ENCODE data around the gene CBFA2T3.
"Not testable (repeated sequence)": the region's sequence is repeated elsewhere in the genome, so short reads cannot be mapped to it uniquely, and the experiment has no call there.

The CBFA2T3 gene

DNA sequence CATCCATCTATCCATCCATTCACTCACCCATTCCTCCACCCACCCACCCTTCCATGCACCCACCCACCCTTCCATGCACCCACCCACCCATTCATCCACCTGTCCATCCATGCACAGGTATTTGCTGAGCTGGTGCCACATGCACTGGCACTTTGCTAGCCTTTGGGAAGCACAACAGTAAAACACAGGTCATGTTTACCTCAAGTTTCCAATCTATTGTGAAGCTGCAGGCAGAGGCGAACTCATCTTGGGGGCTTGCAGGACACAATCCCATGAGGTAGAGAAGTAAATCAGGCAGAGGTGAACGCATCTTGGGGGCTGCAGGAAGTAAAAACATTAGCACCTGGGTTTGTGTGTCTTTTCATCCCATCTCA is 35.6 kb upstream of the CBFA2T3 start:
- no peak for DNase-seq

DNA sequence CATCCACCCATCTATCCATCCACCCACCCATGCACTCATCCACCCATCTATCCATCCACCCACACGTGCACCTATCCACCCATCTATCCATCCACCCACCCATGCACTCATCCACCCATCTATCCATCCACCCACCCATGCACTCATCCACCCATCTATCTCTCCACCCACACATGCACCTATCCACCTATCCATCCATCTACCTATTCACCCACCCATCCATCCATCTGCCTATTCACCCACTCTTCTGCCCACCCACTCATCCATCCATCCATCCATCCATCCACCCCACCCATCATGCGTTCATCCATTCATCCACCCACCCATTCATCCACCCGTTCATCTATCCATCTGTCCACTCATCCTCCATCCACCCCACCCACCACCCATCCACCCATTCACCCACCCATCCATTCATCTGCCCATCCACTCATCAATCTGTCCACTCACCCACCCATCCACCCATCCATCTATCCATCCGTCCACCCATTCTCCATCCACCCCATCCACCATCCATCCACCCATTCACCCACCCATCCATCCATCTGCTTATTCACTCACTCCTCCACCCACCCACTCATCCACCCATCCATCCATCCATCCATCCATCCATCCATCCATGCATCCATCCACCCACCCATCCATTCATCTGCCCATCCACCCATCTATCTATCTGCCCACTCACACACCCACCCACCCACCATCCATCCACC is 35.1 kb upstream of the CBFA2T3 start:
- DNase-seq = no peak

DNA sequence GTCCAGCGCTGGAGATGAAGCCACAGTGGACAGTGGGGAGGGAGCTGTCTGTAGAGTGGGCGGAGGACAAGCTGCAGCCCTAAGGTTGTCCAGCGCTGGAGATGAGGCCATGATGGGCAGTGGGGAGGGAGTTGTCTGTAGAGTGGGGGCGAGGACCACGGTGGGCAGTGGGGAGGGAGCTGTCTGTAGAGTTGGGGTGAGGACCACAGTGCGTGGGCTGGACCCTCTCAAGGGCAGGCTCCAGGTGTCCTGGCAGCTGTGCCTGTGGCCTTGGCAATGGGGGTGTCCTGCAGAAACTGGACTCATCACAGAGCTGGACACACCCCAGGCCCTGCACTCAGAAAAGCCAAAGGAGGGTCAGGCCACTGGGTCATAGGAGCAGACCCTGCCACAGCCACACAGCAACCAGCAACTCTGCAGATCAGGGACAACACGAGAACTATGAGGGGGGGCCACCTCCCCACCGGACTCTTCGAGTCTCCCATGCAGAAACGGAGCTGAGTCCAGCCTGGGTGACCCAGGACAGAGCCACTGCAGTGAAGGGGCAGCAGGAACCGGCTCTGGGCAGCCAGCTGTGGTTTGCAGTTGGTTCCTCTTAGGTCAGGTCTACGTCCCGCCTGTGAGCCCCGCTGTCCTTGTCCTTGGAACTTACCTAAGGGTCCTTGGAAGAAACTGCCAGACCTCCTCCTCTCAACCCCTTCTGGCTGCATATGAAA is 33.4 kb upstream of the CBFA2T3 start:
- DNase-seq = no peak

DNA sequence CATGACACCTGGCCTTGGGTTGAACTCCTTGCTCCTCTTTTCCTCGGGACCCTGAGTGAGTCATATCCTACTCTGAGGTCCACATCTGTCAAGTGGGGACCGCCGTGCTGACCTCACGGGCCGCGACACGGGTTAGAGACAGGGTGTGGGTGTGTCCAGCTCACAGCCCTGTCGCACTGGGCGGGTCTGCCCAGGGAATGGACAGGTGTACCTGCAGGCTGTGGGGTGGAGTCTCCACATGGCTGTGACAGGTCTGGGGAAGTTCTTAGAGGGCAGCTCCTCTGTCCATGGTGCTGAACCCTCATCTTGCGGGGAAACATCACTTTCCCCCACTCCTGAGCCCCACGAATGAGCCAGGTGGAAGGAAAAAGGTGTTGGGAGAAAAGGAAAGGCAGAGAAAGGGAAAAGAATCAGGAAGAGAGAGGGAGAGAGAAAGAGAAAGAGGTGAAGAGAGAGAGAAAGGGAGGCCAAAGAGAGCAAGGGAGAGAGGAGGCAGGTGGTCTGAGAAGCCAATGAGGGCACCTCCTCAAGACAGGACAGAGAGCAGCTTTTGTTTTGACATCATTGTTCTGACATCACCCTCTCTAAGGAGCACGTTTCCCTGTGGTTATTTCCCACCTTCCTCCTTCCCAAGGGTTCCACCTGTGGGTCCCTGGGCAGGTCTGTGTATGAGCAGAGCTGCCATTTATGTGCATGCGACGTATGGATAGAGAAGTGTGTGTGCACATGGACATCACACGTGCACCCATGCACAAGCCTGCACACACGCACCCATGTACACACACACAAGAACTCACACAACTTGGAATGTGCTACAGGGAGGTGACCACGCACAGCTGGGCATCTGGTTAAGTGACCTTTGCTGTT is 32.6 kb upstream of the CBFA2T3 start:
- no peak for DNase-seq

DNA sequence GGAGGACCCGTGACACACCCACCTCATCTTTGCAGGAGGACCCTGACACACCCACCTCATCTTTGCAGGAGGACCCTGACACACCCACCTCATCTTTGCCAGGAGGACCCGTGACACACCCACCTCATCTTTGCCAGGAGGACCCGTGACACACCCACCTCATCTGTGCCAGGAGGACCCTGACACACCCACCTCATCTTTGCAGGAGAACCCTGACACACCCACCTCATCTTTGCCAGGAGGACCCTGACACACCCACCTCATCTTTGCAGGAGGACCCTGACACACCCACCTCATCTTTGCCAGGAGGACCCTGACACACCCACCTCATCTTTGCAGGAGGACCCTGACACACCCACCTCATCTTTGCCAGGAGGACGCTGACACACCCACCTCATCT is 31.8 kb upstream of the CBFA2T3 start:
- DNase-seq = not testable (repeated sequence)

DNA sequence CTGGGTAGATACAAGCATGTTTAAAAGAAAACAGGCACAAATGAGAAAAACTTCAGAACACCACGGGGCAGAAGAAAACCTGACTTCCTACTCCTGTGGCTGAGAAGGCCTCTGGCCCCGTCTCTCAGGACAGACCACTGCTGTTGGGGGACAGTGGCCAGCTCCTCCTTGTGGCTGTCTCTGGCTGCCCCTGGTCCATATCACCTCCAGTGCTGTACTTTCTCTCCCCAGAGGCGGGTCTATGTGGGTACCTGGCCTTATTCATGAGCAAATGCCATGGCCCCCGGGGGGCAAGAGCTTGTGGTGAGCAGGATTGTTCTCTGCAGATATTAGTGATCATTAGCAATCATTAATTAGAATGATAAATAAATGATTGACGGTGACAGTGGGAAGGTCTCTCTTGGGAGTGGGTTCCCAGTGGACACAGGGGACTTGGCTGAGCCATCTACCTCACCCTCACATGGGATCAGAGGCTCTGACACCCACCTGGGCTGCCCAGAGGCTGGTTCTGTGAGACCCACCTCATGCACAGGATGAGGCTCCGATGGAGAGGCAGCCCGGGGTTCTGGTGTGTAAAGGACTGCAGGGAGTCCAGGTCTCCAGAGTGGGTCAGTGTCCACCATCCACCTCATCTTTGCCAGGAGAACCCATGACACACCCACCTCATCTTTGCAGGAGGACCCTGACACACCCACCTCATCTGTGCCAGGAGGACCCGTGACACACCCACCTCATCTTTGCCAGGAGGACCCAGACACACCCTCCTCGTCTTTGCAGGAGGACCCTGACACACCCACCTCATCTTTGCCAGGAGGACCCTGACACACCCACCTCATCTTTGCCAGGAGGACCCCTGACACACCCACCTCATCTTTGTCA is 30.6 kb upstream of the CBFA2T3 start:
- DNase-seq = no peak

DNA sequence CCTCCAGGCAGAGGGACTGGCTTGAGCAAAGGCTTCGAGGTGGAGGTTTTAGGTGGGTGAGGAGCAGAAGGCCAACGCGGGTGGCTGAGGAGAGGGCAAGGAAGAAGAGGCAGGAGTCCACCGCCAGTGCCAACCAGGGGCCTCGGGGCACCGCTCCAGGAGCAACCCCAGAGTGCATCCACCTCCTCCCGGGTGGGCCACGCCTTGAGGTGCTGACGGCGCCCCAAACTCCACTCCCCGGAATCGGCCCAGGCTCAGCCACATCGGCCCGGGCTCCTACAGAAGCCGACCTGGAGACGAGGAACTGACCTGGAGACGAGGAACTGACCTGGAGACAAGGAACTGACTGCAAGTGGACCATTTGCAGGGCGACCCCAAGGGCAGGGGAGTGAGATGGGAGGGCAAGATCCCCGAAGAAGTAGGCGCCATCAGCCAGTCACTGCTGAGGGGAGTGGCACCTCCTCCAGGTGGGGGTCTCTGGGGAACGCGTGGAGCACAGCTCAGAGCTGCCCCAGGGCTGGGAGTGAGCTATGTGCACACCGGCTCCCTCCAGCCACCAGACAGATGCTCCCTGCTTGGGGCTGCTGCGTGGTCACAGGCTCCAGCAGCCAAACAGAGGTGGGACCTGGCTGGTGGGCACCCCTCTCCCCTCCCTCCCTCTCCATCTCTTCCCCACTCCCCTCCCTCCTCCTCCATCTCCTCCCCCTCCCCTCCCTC is 29.2 kb upstream of the CBFA2T3 start:
- DNase-seq = no peak

DNA sequence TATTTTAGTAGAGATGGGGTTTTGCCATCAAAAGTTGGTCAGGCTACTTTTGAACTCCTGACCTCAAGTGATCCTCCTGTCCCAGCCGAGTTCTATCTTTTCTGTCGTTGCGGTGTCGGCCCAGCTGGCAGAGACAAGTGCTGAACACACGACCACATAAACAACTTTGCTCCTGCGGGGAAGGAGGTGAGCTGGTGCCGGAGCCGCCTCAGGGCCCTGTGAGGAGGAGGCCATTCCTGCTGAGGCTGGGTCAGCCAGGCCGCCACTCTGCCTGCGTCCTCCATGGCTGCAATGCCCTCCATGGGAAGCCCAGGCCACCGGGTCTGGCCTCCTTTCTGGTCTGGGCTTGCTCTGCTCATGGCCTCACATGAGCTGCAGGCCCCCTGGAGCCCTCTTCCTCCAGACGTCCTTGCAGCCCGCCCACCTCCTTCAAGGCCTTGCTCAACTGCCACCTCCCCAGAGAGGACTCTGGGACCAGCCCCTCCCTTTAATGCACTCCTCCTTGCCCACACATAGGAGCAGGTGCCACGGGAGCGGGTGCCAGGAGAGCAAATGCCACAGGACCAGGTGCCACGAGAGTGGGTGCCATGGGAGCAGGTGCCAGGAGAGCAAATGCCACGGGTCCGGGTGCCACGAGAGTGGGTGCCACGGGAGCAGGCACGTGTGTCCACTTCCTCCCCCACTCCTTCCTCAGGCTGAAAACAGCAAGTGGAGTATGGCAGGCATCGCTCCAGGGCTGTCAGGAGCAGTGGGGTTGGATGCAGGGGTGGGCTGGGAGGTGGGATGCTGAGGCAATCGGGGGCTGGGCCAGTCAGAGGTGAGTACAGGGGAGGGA is 28.4 kb upstream of the CBFA2T3 start:
- DNase-seq = no peak

DNA sequence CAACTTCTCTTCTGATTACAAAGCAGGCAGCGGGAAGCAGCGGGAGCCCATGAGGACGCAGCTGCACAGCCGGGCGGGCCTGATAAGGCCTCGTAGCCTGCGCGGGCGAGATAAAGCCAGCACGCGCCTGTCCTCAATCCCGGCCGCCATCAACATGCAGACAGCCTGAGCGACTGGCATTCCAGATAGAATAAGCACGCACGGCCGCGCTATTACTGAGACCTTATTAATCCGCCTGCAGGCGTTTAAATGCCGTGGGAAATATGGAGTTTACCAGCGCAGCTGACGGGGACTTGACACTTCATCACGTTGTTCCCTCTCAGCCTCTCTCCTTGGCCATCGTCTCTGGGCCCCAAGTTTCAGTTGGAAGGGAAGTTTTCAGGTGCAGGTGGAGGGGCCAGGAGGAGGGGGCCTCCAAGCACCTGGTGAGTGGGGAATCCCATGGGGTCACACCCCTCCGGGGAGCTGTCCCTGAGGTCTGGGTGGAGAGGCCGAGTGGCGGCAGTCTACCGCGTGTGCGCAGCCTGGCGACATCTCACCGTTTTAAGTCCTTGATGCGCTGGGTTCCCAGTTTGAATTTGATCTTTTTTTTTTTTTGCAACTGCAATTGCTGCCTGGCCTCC is 27.3 kb upstream of the CBFA2T3 start:
- peak; percentile 10 for DNase-seq

DNA sequence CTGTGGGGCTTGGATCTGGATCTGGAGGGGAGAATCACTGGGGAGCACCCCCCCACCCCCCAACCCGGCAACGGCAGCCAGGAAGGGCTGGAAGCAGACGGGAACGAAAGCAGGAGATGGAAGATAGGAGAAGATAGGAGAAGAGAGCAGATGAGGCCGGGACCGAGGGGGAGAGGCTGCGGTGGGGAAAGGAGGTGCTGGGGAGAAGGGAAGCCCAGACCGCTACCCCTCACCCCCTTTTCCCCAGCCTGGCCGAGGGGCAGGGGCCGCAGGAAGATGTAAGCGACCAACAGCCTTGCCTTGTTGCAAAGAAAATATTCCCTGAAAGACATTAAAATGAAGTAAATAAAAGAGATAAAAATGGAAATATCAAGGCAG is 26.8 kb upstream of the CBFA2T3 start:
- no peak for DNase-seq

DNA sequence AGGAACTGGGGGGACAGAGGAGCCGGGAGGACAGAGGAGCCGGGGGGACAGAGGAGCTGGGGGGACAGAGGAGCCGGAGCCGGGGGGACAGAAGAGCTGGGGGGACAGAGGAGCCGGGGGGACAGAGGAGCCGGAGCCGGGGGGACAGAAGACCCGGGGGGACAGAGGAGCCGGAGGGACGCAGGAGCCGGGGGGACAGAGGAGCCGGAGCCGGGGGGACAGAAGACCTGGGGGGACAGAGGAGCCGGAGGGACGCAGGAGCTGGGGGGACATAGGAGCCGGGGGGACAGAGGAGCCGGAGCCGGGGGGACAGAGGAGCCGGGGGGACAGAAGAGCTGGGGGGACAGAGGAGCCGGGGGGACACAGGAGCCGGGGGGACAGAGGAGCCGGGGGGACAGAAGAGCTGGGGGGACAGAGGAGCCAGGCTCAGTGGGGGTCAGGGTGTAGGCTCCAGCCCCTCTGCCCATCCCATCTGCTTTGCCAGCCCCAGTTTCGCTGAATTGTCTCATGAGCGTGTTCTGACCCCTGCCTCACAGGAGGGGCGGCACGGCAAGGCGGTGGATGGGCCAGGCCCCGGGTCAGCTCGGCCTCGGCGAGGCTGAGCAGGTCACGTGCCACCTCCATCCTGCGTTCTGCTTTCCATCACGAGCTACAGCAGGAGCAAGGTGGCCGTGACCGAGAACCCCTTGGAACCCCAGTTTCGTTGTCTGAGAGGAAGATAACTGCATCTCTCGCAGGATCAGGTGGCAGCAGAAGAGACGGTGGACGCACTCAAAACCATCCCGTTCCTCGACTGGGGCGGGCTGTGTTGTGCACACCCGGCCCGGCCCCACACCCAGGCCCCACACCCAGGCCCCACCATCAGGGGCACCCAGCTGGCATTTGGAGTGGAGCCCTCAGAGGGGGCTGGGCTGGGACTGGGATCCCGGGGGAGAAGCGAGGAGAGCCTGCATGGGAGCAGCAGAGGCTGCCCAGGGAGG is 26.1 kb upstream of the CBFA2T3 start:
- no peak for DNase-seq

DNA sequence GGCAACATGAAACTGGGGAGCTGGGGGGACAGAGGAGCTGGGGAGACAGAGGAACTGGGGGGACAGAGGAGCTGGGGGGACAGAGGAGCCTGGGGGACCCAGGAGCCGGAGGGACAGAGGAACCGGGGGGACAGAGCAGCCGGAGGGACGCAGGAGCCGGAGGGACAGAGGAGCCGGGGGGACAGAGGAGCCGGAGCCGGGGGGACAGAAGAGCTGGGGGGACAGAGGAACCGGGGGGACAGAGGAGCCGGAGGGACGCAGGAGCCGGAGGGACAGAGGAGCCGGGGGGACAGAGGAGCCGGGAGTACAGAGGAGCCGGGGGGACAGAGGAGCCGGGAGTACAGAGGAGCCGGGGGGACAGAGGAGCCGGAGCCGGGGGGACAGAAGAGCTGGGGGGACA is 25.1 kb upstream of the CBFA2T3 start:
- not testable (repeated sequence) for DNase-seq

DNA sequence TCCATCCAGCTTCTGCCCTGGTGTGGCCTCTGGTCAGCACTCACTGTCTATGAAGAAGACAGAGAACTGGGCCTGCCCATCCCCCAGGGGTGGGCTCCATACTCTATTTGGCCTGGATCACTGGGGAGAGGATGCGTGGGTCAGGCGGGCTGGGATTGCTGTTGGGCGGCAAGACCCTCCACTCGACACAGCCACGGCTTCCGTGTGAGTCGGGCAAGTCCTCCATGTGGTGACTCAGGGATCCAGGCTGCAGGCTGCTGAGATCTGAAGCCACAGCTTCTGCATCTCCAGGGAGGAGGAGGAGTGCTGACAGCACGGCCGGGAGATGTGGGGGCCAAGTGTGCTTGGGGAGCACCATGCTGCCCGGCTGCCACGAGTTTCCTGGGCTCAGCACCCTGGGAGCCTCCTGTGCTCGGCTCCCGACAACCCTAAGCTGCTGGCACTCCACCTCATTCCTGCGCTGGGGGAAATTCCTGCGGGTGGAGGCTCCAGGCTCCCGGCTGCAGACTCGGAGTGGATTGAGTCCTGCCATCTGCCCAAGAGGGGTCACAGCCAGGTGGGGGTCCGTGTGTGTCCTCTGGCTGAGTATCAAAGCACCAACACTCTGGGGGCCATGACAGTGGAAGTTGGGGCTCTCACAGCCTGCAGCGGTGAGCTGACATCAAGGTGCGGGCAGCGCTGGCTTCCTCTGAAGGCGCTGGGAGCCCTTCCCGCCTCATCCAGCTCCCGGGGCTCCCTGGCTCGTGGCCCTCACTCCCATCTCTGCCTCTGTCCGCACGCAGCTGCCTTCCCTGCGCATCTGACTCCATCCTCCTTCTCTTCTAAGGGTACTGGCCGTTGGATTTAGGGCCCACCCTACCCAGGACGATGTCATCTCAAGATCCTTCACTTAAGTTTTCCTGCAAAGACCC is 24.4 kb upstream of the CBFA2T3 start:
- no peak for DNase-seq

DNA sequence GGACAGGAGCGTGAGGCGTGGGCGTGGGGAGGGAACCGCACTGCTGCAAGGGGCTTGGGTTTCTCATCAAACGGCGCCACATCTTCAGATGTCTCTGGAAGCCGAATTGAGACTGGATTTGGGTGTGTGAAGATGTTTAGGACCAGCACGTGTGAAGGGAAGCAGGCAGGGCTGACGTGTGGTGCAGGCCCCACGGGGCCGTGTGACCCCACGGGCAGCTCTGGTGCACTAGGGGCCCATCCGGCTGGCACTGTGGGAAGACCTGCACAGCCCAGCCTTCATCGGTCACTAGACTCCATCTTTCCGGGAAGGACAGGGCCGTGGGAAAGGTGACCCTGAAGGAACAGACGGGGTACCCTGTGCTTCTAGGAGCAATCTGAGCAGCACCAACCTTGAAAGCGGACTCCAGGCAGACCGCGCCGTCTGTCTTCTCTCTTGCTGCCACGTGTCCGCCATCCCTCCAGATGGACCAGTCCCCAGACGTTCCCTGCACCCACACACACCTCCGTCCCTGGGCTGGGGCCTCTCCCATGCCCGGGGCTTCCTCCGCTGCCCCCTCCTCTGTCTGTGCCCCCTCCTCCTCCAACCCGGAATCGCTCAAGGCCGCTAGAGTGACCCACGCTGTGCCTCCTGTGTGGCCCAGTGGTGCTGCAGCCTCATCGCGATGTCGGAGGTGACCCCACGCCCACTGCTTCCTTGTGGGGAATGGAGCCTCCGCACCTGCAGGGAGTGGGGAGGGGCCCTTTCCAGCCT is 23.4 kb upstream of the CBFA2T3 start:
- DNase-seq = no peak

DNA sequence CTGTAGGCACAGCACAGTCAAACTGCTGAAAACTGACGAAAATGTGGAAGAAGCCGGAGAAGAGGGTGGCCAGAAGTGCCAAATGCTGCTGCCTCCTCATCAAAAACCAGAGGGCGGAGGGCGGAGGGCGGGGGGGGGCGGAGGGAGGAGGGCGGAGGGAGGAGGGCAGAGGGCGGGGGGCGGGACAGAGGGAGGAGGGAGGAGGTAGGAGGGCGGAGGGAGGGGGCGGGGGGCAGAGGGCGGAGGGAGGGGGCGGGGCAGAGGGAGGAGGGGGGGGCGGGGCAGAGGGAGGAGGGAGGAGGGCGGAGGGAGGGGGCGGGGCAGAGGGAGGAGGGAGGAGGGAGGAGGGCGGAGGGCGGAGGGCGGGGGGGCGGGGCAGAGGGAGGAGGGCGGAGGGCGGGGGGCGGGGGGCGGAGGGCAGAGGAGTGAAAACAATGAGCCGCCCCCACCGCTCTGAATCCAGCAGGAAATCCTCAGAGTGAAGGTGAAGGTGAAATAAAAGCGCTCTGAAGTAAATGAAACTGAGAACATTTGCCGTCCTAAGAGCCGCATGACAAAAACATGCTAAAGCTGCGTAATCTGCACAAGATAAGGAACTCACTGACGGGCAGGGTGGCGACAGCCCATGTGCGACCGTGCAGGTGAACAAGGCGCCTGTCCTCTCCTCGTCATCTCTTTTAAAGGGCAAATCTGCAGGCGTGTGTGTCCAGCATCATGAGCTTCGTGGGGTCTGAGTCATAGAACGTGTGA is 22.6 kb upstream of the CBFA2T3 start:
- no peak for DNase-seq

DNA sequence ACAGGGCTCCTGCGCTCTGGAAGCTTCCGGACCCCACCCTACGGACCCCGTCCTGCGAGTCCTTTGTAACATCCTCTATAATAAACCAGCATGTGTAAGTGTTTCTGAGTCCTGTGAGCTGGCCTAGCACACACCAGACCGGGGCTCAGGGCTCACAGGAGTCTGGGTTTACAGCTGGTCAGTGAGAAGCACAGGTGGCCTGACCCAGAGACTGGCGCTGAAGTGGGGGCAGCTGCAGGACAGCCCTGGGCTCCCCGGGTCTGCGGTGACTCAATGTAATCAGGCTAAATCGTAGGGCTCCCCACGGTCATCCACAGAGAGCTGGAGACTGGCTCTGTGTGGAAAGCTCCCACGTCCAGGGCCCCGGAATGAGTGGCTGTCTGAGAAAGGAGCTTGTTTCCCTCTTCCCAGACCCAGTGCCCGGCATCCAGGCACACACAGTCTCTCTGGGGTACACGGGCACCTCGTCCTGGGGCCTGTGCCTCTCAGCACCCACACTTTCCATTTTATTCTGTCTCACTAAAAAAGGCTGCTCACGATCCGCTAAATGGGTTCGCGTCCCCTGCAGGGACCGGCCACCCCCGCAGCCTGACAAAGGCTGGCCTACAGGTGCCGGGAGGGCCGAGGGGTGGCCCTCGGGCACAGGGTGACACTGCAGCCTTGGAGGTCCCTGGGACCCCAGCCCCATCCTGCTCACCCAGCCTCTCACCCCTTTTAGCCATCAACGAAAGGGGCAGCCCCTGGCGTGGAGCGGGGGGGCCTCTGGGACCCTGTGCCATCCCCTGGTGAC is 18.9 kb upstream of the CBFA2T3 start:
- DNase-seq = no peak

All from DMS153 (cell line).